Measurements from ENCODE around the gene ERBIN.

DNA sequence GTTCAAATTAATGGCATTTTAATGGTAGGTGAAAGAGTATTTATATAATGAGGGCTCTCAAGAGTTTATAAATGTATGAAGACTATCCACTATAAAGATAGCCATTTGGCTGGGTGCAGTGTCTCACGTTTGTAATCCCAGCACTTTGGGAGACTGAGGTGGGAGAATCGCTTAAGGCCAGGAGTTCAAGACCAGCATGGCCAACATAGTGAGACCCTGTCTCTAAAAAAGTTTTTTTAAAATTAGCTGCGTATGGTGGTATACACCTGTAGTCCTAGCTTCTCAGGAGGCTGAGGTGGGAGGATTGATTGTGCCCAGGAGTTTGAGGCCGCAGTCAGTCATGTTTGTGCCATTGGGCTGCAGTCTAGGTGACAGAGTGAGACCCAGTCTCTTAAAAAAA is 61.6 kb downstream of the ERBIN start:
- TF ChIP-seq CBX5 (IDR thresholded peaks at IDR 0.05; ENCODE audit: low read depth) (no peak), TAF1 (IDR thresholded peaks at IDR 0.05; ENCODE audit: borderline replicate concordance, low read depth, low read length) (no peak), ZNF24 (IDR thresholded peaks at IDR 0.05) (no peak), CHD2 (IDR thresholded peaks at IDR 0.05; ENCODE audit: borderline replicate concordance, low read depth, low read length) (no peak), STAT1 (conservative IDR thresholded peaks at IDR 0.05) (no peak), MYC (IDR thresholded peaks at IDR 0.05; ENCODE audit: insufficient read depth, insufficient read length, insufficient replicate concordance, low read length, severe bottlenecking) (no peak), RFX5 (IDR thresholded peaks at IDR 0.05; ENCODE audit: low read depth, low read length) (no peak), DPF2 (IDR thresholded peaks at IDR 0.05) (no peak), NFIC (IDR thresholded peaks at IDR 0.05; ENCODE audit: low read depth, low read length) (no peak), SRF (IDR thresholded peaks at IDR 0.05; ENCODE audit: low read depth in 2 of 2, low read length in 2 of 2) (no peak)
- TF ChIP-seq, protein P1, sequence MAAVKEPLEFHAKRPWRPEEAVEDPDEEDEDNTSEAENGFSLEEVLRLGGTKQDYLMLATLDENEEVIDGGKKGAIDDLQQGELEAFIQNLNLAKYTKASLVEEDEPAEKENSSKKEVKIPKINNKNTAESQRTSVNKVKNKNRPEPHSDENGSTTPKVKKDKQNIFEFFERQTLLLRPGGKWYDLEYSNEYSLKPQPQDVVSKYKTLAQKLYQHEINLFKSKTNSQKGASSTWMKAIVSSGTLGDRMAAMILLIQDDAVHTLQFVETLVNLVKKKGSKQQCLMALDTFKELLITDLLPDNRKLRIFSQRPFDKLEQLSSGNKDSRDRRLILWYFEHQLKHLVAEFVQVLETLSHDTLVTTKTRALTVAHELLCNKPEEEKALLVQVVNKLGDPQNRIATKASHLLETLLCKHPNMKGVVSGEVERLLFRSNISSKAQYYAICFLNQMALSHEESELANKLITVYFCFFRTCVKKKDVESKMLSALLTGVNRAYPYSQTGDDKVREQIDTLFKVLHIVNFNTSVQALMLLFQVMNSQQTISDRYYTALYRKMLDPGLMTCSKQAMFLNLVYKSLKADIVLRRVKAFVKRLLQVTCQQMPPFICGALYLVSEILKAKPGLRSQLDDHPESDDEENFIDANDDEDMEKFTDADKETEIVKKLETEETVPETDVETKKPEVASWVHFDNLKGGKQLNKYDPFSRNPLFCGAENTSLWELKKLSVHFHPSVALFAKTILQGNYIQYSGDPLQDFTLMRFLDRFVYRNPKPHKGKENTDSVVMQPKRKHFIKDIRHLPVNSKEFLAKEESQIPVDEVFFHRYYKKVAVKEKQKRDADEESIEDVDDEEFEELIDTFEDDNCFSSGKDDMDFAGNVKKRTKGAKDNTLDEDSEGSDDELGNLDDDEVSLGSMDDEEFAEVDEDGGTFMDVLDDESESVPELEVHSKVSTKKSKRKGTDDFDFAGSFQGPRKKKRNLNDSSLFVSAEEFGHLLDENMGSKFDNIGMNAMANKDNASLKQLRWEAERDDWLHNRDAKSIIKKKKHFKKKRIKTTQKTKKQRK (IDR thresholded peaks at IDR 0.05; ENCODE audit: low read depth, low read length), result no peak
- TF ChIP-seq, protein P2, sequence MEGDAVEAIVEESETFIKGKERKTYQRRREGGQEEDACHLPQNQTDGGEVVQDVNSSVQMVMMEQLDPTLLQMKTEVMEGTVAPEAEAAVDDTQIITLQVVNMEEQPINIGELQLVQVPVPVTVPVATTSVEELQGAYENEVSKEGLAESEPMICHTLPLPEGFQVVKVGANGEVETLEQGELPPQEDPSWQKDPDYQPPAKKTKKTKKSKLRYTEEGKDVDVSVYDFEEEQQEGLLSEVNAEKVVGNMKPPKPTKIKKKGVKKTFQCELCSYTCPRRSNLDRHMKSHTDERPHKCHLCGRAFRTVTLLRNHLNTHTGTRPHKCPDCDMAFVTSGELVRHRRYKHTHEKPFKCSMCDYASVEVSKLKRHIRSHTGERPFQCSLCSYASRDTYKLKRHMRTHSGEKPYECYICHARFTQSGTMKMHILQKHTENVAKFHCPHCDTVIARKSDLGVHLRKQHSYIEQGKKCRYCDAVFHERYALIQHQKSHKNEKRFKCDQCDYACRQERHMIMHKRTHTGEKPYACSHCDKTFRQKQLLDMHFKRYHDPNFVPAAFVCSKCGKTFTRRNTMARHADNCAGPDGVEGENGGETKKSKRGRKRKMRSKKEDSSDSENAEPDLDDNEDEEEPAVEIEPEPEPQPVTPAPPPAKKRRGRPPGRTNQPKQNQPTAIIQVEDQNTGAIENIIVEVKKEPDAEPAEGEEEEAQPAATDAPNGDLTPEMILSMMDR (IDR thresholded peaks at IDR 0.05 in 2 of 3, conservative IDR thresholded peaks at IDR 0.05 in 1 of 3; ENCODE audit: control insufficient read depth in 2 of 3, extremely low read depth in 1 of 3, insufficient read depth in 1 of 3, low read depth in 3 of 3, low read length in 3 of 3), result no peak
- TF ChIP-seq, protein P3, sequence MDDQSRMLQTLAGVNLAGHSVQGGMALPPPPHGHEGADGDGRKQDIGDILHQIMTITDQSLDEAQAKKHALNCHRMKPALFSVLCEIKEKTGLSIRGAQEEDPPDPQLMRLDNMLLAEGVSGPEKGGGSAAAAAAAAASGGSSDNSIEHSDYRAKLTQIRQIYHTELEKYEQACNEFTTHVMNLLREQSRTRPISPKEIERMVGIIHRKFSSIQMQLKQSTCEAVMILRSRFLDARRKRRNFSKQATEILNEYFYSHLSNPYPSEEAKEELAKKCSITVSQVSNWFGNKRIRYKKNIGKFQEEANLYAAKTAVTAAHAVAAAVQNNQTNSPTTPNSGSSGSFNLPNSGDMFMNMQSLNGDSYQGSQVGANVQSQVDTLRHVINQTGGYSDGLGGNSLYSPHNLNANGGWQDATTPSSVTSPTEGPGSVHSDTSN (IDR thresholded peaks at IDR 0.05; ENCODE audit: insufficient replicate concordance, low read depth, low read length), result no peak

All from GM12878 (cell line).